H9 (cell line): ENCODE data around the gene COX5B. TPM values are rescaled to one million over a fixed set of nuclear protein-coding genes. Genes with fewer than 3 reads are reported as not detected.
"Not testable (repeated sequence)": the region's sequence is repeated elsewhere in the genome, so short reads cannot be mapped to it uniquely, and the experiment has no call there.

Source experiments
- DNase-seq: peaks from one replicate; pipeline ENCODE4 v3.0.0-alpha.2; 2017
- H2AFZ ChIP-seq: one replicate; pipeline ENCODE4 v1.6.1; 2013; ENCODE audit warnings: mild to moderate bottlenecking, low read length, control low read depth, moderate library complexity
- H2AK5ac ChIP-seq: 2 replicates; pipeline ENCODE4 v1.6.1; 2013; ENCODE audit warnings: low read length, control low read depth, mixed read lengths; ENCODE audit not compliant: insufficient read length
- H2BK120ac ChIP-seq: one replicate; pipeline ENCODE4 v1.6.1; 2013; ENCODE audit warnings: low read depth, mild to moderate bottlenecking, low read length, control low read depth, inconsistent platforms; ENCODE audit not compliant: poor library complexity, severe bottlenecking
- H2BK12ac ChIP-seq: 2 replicates; pipeline ENCODE4 v1.6.1; 2013; ENCODE audit warnings: low read length, control low read depth, mixed read lengths, low read depth; ENCODE audit not compliant: insufficient read length
- H2BK15ac ChIP-seq: 2 replicates; pipeline ENCODE4 v1.6.1; 2013; ENCODE audit warnings: low read depth, low read length, control low read depth
- H2BK20ac ChIP-seq: one replicate; pipeline ENCODE4 v1.6.1; 2013; ENCODE audit warnings: low read depth, mild to moderate bottlenecking, low read length, control low read depth, inconsistent platforms; ENCODE audit not compliant: poor library complexity, severe bottlenecking
- H2BK5ac ChIP-seq: 2 replicates; pipeline ENCODE4 v1.6.1; 2013; ENCODE audit warnings: low read length, control low read depth, mixed read lengths; ENCODE audit not compliant: insufficient read length
- H3K14ac ChIP-seq: 2 replicates; pipeline ENCODE4 v1.6.1; 2013; ENCODE audit warnings: low read length, control low read depth; ENCODE audit not compliant: insufficient read depth
- H3K18ac ChIP-seq: 2 replicates; pipeline ENCODE4 v1.6.1; 2013; ENCODE audit warnings: low read depth, mild to moderate bottlenecking, mixed read lengths, low read length, control low read depth; ENCODE audit not compliant: insufficient read length
- H3K23ac ChIP-seq: 2 replicates; pipeline ENCODE4 v1.6.1; 2013; ENCODE audit warnings: low read length, control low read depth, mixed read lengths, low read depth; ENCODE audit not compliant: insufficient read length
- H3K23me2 ChIP-seq: 2 replicates; pipeline ENCODE4 v1.6.1; 2013; ENCODE audit warnings: low read depth, mild to moderate bottlenecking, mixed read lengths, low read length, control low read depth; ENCODE audit not compliant: insufficient read length, poor library complexity, severe bottlenecking
- H3K27ac ChIP-seq: 2 replicates; pipeline ENCODE4 v1.5.1; 2013; ENCODE audit warnings: low read length, control low read depth, mixed read lengths, low read depth; ENCODE audit not compliant: insufficient read length
- H3K27me3 ChIP-seq: 2 replicates; pipeline ENCODE4 v1.6.1; 2013; ENCODE audit warnings: low read length, control low read depth, inconsistent platforms; ENCODE audit not compliant: insufficient read depth
- H3K4ac ChIP-seq: 2 replicates; pipeline ENCODE4 v1.6.1; 2013; ENCODE audit warnings: low read depth, mild to moderate bottlenecking, control low read depth, inconsistent platforms, low read length, moderate library complexity
- H3K4me1 ChIP-seq: 2 replicates; pipeline ENCODE4 v1.6.1; 2013; ENCODE audit warnings: low read length, control low read depth, inconsistent platforms; ENCODE audit not compliant: insufficient read depth
- H3K4me2 ChIP-seq: 2 replicates; pipeline ENCODE4 v1.6.1; 2013; ENCODE audit warnings: low read length, control low read depth, mixed read lengths; ENCODE audit not compliant: insufficient read length, insufficient read depth
- H3K56ac ChIP-seq: 2 replicates; pipeline ENCODE4 v1.6.1; 2013; ENCODE audit warnings: low read depth, mild to moderate bottlenecking, mixed read lengths, low read length, control low read depth; ENCODE audit not compliant: insufficient read length
- H3K79me1 ChIP-seq: 2 replicates; pipeline ENCODE4 v1.6.1; 2013; ENCODE audit warnings: low read depth, mild to moderate bottlenecking, moderate library complexity, low read length, control low read depth, inconsistent platforms; ENCODE audit not compliant: insufficient read depth, poor library complexity, severe bottlenecking
- H3K79me2 ChIP-seq: 2 replicates; pipeline ENCODE4 v1.6.1; 2013; ENCODE audit warnings: low read length, control low read depth, inconsistent platforms; ENCODE audit not compliant: insufficient read depth
- H3K9ac ChIP-seq: 2 replicates; pipeline ENCODE4 v1.6.1; 2013; ENCODE audit warnings: low read length, control low read depth, mixed read lengths; ENCODE audit not compliant: insufficient read length; ENCODE audit errors: extremely low read depth
- H3K9me3 ChIP-seq: one replicate; pipeline ENCODE4 v1.6.1; 2013; ENCODE audit warnings: low read depth, low read length, inconsistent platforms; ENCODE audit not compliant: control insufficient read depth
- H3T11ph ChIP-seq: one replicate; pipeline ENCODE4 v1.6.1; 2013; ENCODE audit warnings: mild to moderate bottlenecking, low read length, control low read depth, inconsistent platforms
- H4K20me1 ChIP-seq: one replicate; pipeline ENCODE4 v1.6.1; 2013; ENCODE audit not compliant: control insufficient read depth, insufficient read length, insufficient read depth
- H4K5ac ChIP-seq: 2 replicates; pipeline ENCODE4 v1.6.1; 2013; ENCODE audit warnings: low read depth, mild to moderate bottlenecking, mixed read lengths, low read length, control low read depth; ENCODE audit not compliant: insufficient read length
- H4K8ac ChIP-seq: replicated peaks from 2 replicates; pipeline ENCODE4 v1.6.1; 2013; ENCODE audit warnings: low read length, control low read depth, mixed read lengths, low read depth; ENCODE audit not compliant: insufficient read length
- H4K91ac ChIP-seq: 2 replicates; pipeline ENCODE4 v1.6.1; 2013; ENCODE audit warnings: low read depth, mild to moderate bottlenecking, moderate library complexity, mixed read lengths, low read length, control low read depth; ENCODE audit not compliant: insufficient read length
- H3K27ac Mint-ChIP-seq, 3 experiments: 2 replicates in 2 of 3; 3 replicates in 1 of 3; pipeline ENCODE4 v1.8.0; 2020 to 2021; ENCODE audit warnings: mixed read lengths in 3 of 3, mild to moderate bottlenecking in 1 of 3, moderate library complexity in 1 of 3
- H3K27me3 Mint-ChIP-seq: 2 replicates; pipeline ENCODE4 v1.8.0; 2021; ENCODE audit warnings: low read depth, mild to moderate bottlenecking, moderate library complexity, mixed read lengths
- H3K36me3 Mint-ChIP-seq, 3 experiments: 2 replicates in 2 of 3; 3 replicates in 1 of 3; pipeline ENCODE4 v1.8.0; 2020 to 2021; ENCODE audit warnings: low read depth in 3 of 3, mixed read lengths in 3 of 3; ENCODE audit not compliant: insufficient read depth in 1 of 3
- H3K4me1 Mint-ChIP-seq, 2 experiments: 2 replicates each; pipeline ENCODE4 v1.8.0; 2020; ENCODE audit warnings: mixed read lengths in 2 of 2
- H3K4me3 Mint-ChIP-seq, 2 experiments: 2 replicates in 1 of 2; 3 replicates in 1 of 2; pipeline ENCODE4 v1.8.0; 2020 to 2021; ENCODE audit warnings: mild to moderate bottlenecking in 2 of 2, mixed read lengths in 2 of 2, moderate library complexity in 1 of 2
- H3K9me3 Mint-ChIP-seq, 2 experiments: 2 replicates in 1 of 2; 3 replicates in 1 of 2; pipeline ENCODE4 v1.8.0; 2020; ENCODE audit warnings: mild to moderate bottlenecking in 2 of 2, mixed read lengths in 2 of 2, moderate library complexity in 1 of 2
- CTCF ChIP-seq: fragments of 200-600 bp; sonication (generic); conservative IDR thresholded peaks from 3 replicates; pipeline ENCODE4 v1.8.0; 2021; ENCODE audit warnings: antibody characterized with exemption, mild to moderate bottlenecking
- WGBS: extraction: QIAGEN DNeasy Blood & Tissue Kit; methylation state at CpG from one replicate; pipeline ENCODE4 v1.1.7; 2013; ENCODE audit warnings: missing lambda C conversion rate, low lambda C conversion rate, mixed read lengths; ENCODE audit not compliant: insufficient read length; ENCODE audit errors: extremely low coverage; 5-methylcytosine and 5-hydroxymethylcytosine counted together
- total RNA-seq: library from RNA; stranded (reverse); gene quantifications from 2 replicates; pipeline ENCODE4 v1.2.1, GENCODE V29; 2021

Gene COX5B
- total RNA-seq, 1 experiment from 2014 or later, result 237 TPM

GRCh38 chr2:97671526-97671925 is 25.7 kb downstream of the COX5B start:
- Histone ChIP-seq H3K27me3 (no peaks in the 10 kb centered on the region; the same call in 1 of the 2 replicates), H3K4me2 (no peak overlapping the region), H3K14ac (no peak overlapping the region), H3K9me3 (no peaks in the 10 kb centered on the region), H2BK15ac (no peak overlapping the region), H2AFZ (no peak overlapping the region), H3K56ac (no peak overlapping the region), H4K5ac (no peak overlapping the region), H3K23me2 (no peaks in the 10 kb centered on the region), H2BK120ac (no peak overlapping the region), H3K9ac (no peak overlapping the region), H2BK12ac (no peak overlapping the region), H3K79me1 (no peaks in the 10 kb centered on the region), H4K91ac (no peak overlapping the region), H3K79me2 (no peaks in the 10 kb centered on the region), H3K23ac (no peak overlapping the region), H4K8ac (no peak overlapping the region), H2BK5ac (no peak overlapping the region), H3K4me1 (no peaks in the 10 kb centered on the region), H3T11ph (no peak overlapping the region), H3K4ac (no peak overlapping the region), H3K27ac (no peak overlapping the region), H2BK20ac (no peak overlapping the region), H4K20me1 (no peaks in the 10 kb centered on the region), H2AK5ac (no peak overlapping the region), H3K18ac (no peak overlapping the region)
- H3K9me3 Mint-ChIP-seq, result no peaks in the 10 kb centered on the region
- H3K36me3 Mint-ChIP-seq, result peaks cover 0 to under 1% (median 0%) of the 10 kb centered on the region in 3 experiments; a peak in 1 of 7 replicates
- no peak overlapping the region for H3K27ac Mint-ChIP-seq
- no peak for DNase-seq
- H3K4me3 Mint-ChIP-seq, result no peak overlapping the region
- no CpG with 5 or more reads among the region's 7 CpGs for WGBS
- peaks cover 6 to 10% of the 10 kb centered on the region in 2 experiments for H3K4me1 Mint-ChIP-seq
- H3K27me3 Mint-ChIP-seq, result no peaks in the 10 kb centered on the region
- no peak for TF ChIP-seq CTCF

GRCh38 chr2:97672606-97673140 is 26.8 kb downstream of the COX5B start:
- H3K27ac Mint-ChIP-seq, H4K5ac ChIP-seq, H3K79me1 ChIP-seq, H3K27me3 ChIP-seq, H2AK5ac ChIP-seq, H4K20me1 ChIP-seq, H3K27me3 Mint-ChIP-seq, H2AFZ ChIP-seq, H4K8ac ChIP-seq, H3K9ac ChIP-seq, H3K23me2 ChIP-seq, H3K9me3 ChIP-seq, H3K14ac ChIP-seq, H3K56ac ChIP-seq, H3K4me2 ChIP-seq, H2BK120ac ChIP-seq, H3K4ac ChIP-seq, H3T11ph ChIP-seq, H3K9me3 Mint-ChIP-seq, DNase-seq, H2BK12ac ChIP-seq, H3K27ac ChIP-seq, H3K4me1 Mint-ChIP-seq, H3K18ac ChIP-seq, H3K4me3 Mint-ChIP-seq, H3K79me2 ChIP-seq, H3K23ac ChIP-seq, H2BK15ac ChIP-seq, H3K4me1 ChIP-seq, H2BK5ac ChIP-seq, H4K91ac ChIP-seq, H2BK20ac ChIP-seq: not testable (repeated sequence)
- H3K36me3 Mint-ChIP-seq, result peaks cover 0 to 12% (median 2%) of the 10 kb centered on the region in 3 experiments; a peak in 3 of 7 replicates
- no CpG with 5 or more reads among the region's 6 CpGs for WGBS
